HUES48 (cell line): ENCODE measurements around the gene ENOX1.
A peak's percentile ranks its signal among the peaks of the same experiment; 100 is the strongest.

Source experiments
- H3K27ac ChIP-seq: one replicate; pipeline ENCODE4 v1.7.0; 2013; ENCODE audit warnings: low read depth, low read length, inconsistent platforms
- H3K27me3 ChIP-seq: 2 replicates; pipeline ENCODE4 v1.6.1; 2013; ENCODE audit warnings: mild to moderate bottlenecking, low read length; ENCODE audit not compliant: control insufficient read depth, insufficient read depth
- H3K36me3 ChIP-seq: 2 replicates; pipeline ENCODE4 v1.6.1; 2013; ENCODE audit warnings: low read length; ENCODE audit not compliant: control insufficient read depth, insufficient read depth
- H3K4me1 ChIP-seq: 2 replicates; pipeline ENCODE4 v1.6.1; 2013; ENCODE audit warnings: mild to moderate bottlenecking, low read length; ENCODE audit not compliant: control insufficient read depth, insufficient read depth
- H3K4me3 ChIP-seq: 2 replicates; pipeline ENCODE4 v1.5.1; 2013; ENCODE audit warnings: mild to moderate bottlenecking, low read depth, low read length
- H3K9ac ChIP-seq: 2 replicates; pipeline ENCODE4 v1.6.1; 2013; ENCODE audit warnings: mild to moderate bottlenecking, low read depth, low read length, moderate library complexity
- H3K9me3 ChIP-seq: 2 replicates; pipeline ENCODE4 v1.6.1; 2013; ENCODE audit warnings: low read length; ENCODE audit not compliant: control insufficient read depth, insufficient read depth

ENOX1 gene

GRCh38 chr13:43339145-43339804 lies 447.5 kb downstream of the ENOX1 start:
- no peak overlapping the region for H3K27ac ChIP-seq
- H3K36me3 ChIP-seq, result no peaks in the 10 kb centered on the region
- H3K4me1 ChIP-seq, result no peaks in the 10 kb centered on the region
- no peak overlapping the region for H3K9ac ChIP-seq
- H3K27me3 ChIP-seq, result no peaks in the 10 kb centered on the region
- no peak overlapping the region for H3K4me3 ChIP-seq
- H3K9me3 ChIP-seq, result no peaks in the 10 kb centered on the region

GRCh38 chr13:43335764-43336163 lies 451.0 kb downstream of the ENOX1 start:
- H3K9ac ChIP-seq, result no peak overlapping the region
- H3K4me1 ChIP-seq, result peaks cover 11% of the 10 kb centered on the region
- no peaks in the 10 kb centered on the region for H3K9me3 ChIP-seq
- no peaks in the 10 kb centered on the region; the same call in 1 of the 2 replicates for H3K27me3 ChIP-seq
- no peaks in the 10 kb centered on the region for H3K36me3 ChIP-seq
- H3K4me3 ChIP-seq, result no peak overlapping the region
- H3K27ac ChIP-seq, result no peak overlapping the region

DNA sequence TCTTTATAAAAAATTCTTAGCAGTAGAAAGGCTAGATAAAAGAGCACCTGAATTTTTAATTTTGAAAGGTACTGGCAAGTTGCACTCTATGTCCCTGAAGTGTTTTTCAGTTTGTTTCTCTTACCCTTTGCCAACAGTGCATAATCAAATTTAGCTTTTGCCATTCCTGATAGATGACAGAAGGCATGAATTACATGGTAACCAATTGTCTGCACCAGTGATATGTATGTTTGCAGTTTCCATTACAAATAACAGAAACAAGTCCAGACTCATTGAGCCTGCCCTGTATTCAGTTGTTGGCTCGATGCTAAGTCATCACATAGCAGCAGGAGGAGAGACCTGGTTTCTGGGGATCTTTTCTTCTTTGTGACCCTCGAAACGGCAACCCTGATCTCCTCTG lies 453.6 kb downstream of the ENOX1 start:
- H3K9ac ChIP-seq, result no peak overlapping the region
- no peak overlapping the region for H3K4me3 ChIP-seq
- H3K27me3 ChIP-seq, result no peaks in the 10 kb centered on the region; the same call in 1 of the 2 replicates
- no peak overlapping the region for H3K27ac ChIP-seq
- H3K9me3 ChIP-seq, result no peaks in the 10 kb centered on the region
- no peaks in the 10 kb centered on the region for H3K36me3 ChIP-seq
- H3K4me1 ChIP-seq, result peaks cover 27% of the 10 kb centered on the region

- Histone ChIP-seq H3K27ac (no peak overlapping the region), H3K4me3 (no peak overlapping the region), H3K4me1 (peaks cover 27% of the 10 kb centered on the region), H3K27me3 (no peaks in the 10 kb centered on the region; the same call in 1 of the 2 replicates), H3K9ac (no peak overlapping the region), H3K9me3 (no peaks in the 10 kb centered on the region), H3K36me3 (no peaks in the 10 kb centered on the region)
These were observed 455.1 kb downstream of the ENOX1 start for GRCh38 chr13:43331672-43332071.

DNA sequence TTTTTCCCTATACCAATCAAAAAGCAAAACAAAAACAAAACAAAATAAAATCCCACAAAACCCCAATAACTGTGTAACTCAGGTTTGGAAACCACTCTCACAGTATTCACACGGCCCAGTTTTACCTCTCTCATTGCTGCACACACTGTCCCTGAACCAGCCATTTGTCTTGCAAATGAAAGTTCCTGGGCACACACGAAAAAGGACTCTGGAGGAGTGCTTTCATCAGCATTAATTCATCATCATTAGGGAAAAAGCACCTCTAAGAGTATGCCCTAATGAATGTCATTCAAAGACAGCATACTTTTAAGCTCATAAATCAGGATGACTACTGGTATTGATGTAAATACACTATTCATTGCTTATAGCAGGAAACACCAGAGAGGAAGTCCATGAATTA lies 457.1 kb downstream of the ENOX1 start:
- no peaks in the 10 kb centered on the region for H3K36me3 ChIP-seq
- H3K27me3 ChIP-seq, result no peaks in the 10 kb centered on the region; the same call in 1 of the 2 replicates
- no peak overlapping the region for H3K27ac ChIP-seq
- no peak overlapping the region for H3K4me3 ChIP-seq
- no peak overlapping the region for H3K9ac ChIP-seq
- no peaks in the 10 kb centered on the region for H3K9me3 ChIP-seq
- peaks cover 27% of the 10 kb centered on the region for H3K4me1 ChIP-seq

- Histone ChIP-seq H3K36me3 (no peaks in the 10 kb centered on the region), H3K27ac (no peak overlapping the region), H3K4me1 (peaks cover 27% of the 10 kb centered on the region), H3K9ac (no peak overlapping the region), H3K27me3 (no peaks in the 10 kb centered on the region; the same call in 1 of the 2 replicates), H3K9me3 (no peaks in the 10 kb centered on the region), H3K4me3 (no peak overlapping the region)
These were observed 457.9 kb downstream of the ENOX1 start for GRCh38 chr13:43328907-43329306.

DNA sequence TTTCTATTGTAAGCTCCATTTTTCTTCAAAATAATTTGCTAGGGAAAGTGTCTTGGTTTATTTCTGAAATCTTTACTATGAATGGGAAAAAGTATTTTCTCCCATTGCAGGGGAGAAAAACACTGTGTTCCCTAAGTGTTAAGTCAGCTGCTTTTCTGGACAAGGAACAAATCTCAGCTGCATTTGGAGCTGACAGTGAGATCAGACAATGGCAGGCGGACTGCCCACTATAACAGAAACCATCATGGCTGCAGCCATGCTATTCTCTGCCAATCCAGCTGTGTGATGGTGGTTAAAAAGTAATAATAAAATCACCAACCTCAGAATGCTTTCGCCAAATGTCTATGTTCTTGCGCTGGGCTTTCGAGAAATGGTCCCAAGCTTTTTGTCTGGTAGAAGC lies 460.7 kb downstream of the ENOX1 start:
- Histone ChIP-seq H3K9me3 (no peaks in the 10 kb centered on the region), H3K4me3 (no peak overlapping the region), H3K27me3 (no peaks in the 10 kb centered on the region), H3K27ac (no peak overlapping the region), H3K36me3 (no peaks in the 10 kb centered on the region), H3K4me1 (peaks cover 19% of the 10 kb centered on the region), H3K9ac (no peak overlapping the region)

- no peaks in the 10 kb centered on the region for H3K9me3 ChIP-seq
- H3K36me3 ChIP-seq, result no peaks in the 10 kb centered on the region
- no peak overlapping the region for H3K9ac ChIP-seq
These were observed 461.1 kb downstream of the ENOX1 start for GRCh38 chr13:43325636-43326035.

DNA sequence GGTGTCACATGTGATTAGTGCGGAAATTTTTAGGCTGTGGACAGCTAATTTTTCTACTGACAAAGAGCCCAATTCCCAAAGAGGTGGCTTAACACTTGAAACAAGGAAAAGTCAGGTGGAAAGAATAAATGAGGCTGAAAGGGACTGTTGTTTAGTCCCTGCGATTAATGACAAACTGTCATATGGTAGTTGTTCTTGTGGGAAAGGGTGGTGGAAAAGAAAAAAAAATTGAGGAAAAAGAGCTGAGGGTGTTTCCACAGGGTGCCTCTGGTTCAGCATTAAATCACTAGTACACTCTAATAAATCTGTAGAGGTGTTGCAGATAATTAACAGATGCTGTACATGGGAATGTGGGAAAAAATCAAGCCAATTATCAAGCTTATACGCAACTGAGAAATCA lies 462.6 kb downstream of the ENOX1 start:
- H3K27me3 ChIP-seq, result no peaks in the 10 kb centered on the region
- no peaks in the 10 kb centered on the region for H3K36me3 ChIP-seq
- H3K27ac ChIP-seq, result no peak overlapping the region
- no peak overlapping the region for H3K4me3 ChIP-seq
- H3K9me3 ChIP-seq, result no peaks in the 10 kb centered on the region
- peaks cover 18% of the 10 kb centered on the region for H3K4me1 ChIP-seq
- no peak overlapping the region for H3K9ac ChIP-seq

More at GRCh38 chr13:43325636-43326035, 461.1 kb downstream of the ENOX1 start:
- Histone ChIP-seq H3K4me3 (no peak overlapping the region), H3K4me1 (peaks cover 18% of the 10 kb centered on the region), H3K27me3 (no peaks in the 10 kb centered on the region), H3K27ac (no peak overlapping the region)

- Histone ChIP-seq H3K9ac (no peak overlapping the region), H3K9me3 (no peaks in the 10 kb centered on the region), H3K27me3 (no peaks in the 10 kb centered on the region), H3K27ac (peak overlapping the region; percentile 70), H3K4me1 (peaks cover 54% of the 10 kb centered on the region), H3K4me3 (no peak overlapping the region), H3K36me3 (no peaks in the 10 kb centered on the region)
These were observed 466.9 kb downstream of the ENOX1 start for GRCh38 chr13:43319617-43320444.

DNA sequence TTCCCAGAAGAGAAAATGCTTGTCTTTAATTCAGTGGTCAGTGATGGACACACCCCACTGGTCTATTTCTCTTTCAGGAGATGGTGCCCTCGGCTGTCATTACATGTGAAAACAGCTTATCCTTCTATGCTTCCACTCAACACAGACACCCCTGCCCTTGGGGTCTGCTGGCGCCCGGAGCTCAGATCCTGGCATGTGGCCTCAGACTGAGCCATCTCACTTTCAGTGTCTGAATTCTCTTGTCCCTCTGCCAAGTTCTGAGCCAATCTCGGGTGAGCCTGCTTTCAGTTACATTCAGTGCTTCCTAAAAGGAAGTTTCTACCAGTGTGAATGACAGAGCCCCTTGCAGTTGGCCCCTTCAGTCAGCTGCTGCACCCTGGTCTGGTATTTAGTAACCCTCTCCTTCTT lies 469.8 kb downstream of the ENOX1 start:
- no peaks in the 10 kb centered on the region for H3K36me3 ChIP-seq
- H3K27ac ChIP-seq, result peak overlapping the region; percentile 47
- H3K4me3 ChIP-seq, result peak overlapping the region; percentile 28; the same call in 1 of the 2 replicates
- H3K9ac ChIP-seq, result peak overlapping the region; percentile 32; the same call in 1 of the 2 replicates
- H3K27me3 ChIP-seq, result no peaks in the 10 kb centered on the region
- peaks cover 54% of the 10 kb centered on the region for H3K4me1 ChIP-seq
- H3K9me3 ChIP-seq, result no peaks in the 10 kb centered on the region
